B cell (primary cell): ENCODE data around the gene SLC24A3. TPM values are rescaled to one million over a fixed set of nuclear protein-coding genes. Genes with fewer than 3 reads are reported as not detected.

Source experiments
- ATAC-seq: fragments of 200-7000 bp; cut with Tn5 transposase; one replicate; pipeline ENCODE4 v1.10.0; 2021; ENCODE audit warnings: low read depth, mild to moderate bottlenecking, moderate number of reproducible peaks, moderate library complexity
- CTCF ChIA-PET: fragments of 350-600 bp; sonication (Branson Sonifier 250); formaldehyde crosslinking; loops from one replicate; lab custom pipeline; 2021; ENCODE audit warnings: antibody characterized with exemption, inconsistent platforms; lab: Charles Lee
- POLR2A ChIA-PET: fragments of 350-600 bp; sonication (Branson Sonifier 250); formaldehyde crosslinking; loops from one replicate; lab custom pipeline; 2021; ENCODE audit warnings: antibody characterized with exemption; lab: Charles Lee
- DNase-seq: peaks from one replicate; pipeline ENCODE4 v3.0.0; 2013
- H2AFZ ChIP-seq: 2 replicates; pipeline ENCODE4 v1.6.1; 2012; ENCODE audit warnings: mild to moderate bottlenecking, low read depth, low read length; ENCODE audit not compliant: insufficient read depth, poor library complexity, severe bottlenecking
- H3K27ac ChIP-seq, 2 donors: 1 replicate in 1 of 2; 2 replicates in 1 of 2; pipeline ENCODE4 v1.5.1; 2012 to 2013; ENCODE audit warnings: low read length in 2 of 2, mild to moderate bottlenecking in 2 of 2, moderate library complexity in 1 of 2
- H3K27me3 ChIP-seq, 4 experiments: fragments of 200-600 bp in 1 of 4; sonication (generic) in 1 of 4; replicated peaks in 1 of 4; 1 replicate in 2 of 4; 2 replicates in 2 of 4; pipeline versions ENCODE4 v1.6.1 to v1.7.0; 2013 to 2016; ENCODE audit warnings: low read length in 3 of 4, mild to moderate bottlenecking in 2 of 4, mixed read lengths in 1 of 4, moderate library complexity in 1 of 4; ENCODE audit not compliant: insufficient read depth in 4 of 4, control insufficient read depth in 3 of 4; ENCODE audit errors: control extremely low read depth in 1 of 4
- H3K36me3 ChIP-seq, 2 experiments: replicated peaks in 1 of 2; 1 replicate in 1 of 2; 2 replicates in 1 of 2; pipeline versions ENCODE4 v1.6.1 to v1.7.1; 2013; ENCODE audit warnings: low read length in 1 of 2; ENCODE audit not compliant: insufficient read depth in 2 of 2, control insufficient read depth in 1 of 2; ENCODE audit errors: control extremely low read depth in 1 of 2, extremely low read depth in 1 of 2
- H3K4me1 ChIP-seq, 2 donors: fragments of 200-600 bp in 1 of 2; sonication (generic) in 1 of 2; 1 replicate in 1 of 2; 2 replicates in 1 of 2; pipeline versions ENCODE4 v1.5.1 to v1.6.1; 2013 to 2017; ENCODE audit warnings: low read length in 2 of 2; ENCODE audit not compliant: control insufficient read depth in 2 of 2, insufficient read depth in 2 of 2
- H3K4me2 ChIP-seq: replicated peaks from 2 replicates; pipeline ENCODE3; 2012; ENCODE audit warnings: mild to moderate bottlenecking, low read depth, low read length; ENCODE audit not compliant: poor library complexity, severe bottlenecking
- H3K4me3 ChIP-seq, 5 experiments: fragments of 200-600 bp in 1 of 5; sonication (generic) in 1 of 5; 1 replicate in 3 of 5; 2 replicates in 2 of 5; pipeline versions ENCODE4 v1.5.1 to v1.7.0; 2011 to 2016; ENCODE audit warnings: low read length in 4 of 5, mild to moderate bottlenecking in 4 of 5, low read depth in 2 of 5, control low read depth in 1 of 5, moderate library complexity in 1 of 5; ENCODE audit not compliant: insufficient read depth in 1 of 5; ENCODE audit errors: control extremely low read depth in 1 of 5, extremely low read depth in 1 of 5
- H3K79me2 ChIP-seq: fragments of 200-600 bp; sonication (generic); one replicate; pipeline ENCODE4 v1.6.0; 2016; ENCODE audit warnings: low read length; ENCODE audit not compliant: control insufficient read depth, insufficient read depth
- H3K9ac ChIP-seq: fragments of 200-600 bp; sonication (generic); 2 replicates; pipeline ENCODE4 v1.6.1; 2017; ENCODE audit warnings: mild to moderate bottlenecking, low read length, moderate library complexity
- H3K9me3 ChIP-seq, 3 donors: one replicate each; pipeline versions ENCODE4 v1.6.1 to v1.7.1; 2013; ENCODE audit warnings: low read length in 2 of 3; ENCODE audit not compliant: control insufficient read depth in 2 of 3, insufficient read depth in 1 of 3; ENCODE audit errors: control extremely low read depth in 1 of 3
- H4K20me1 ChIP-seq: 2 replicates; pipeline ENCODE4 v1.6.0; 2012; ENCODE audit warnings: mild to moderate bottlenecking, low read length; ENCODE audit not compliant: insufficient read depth, control insufficient read depth, poor library complexity, severe bottlenecking
- H3K27ac Mint-ChIP-seq: one replicate; pipeline ENCODE4 v1.8.0; 2021; ENCODE audit warnings: mixed read lengths
- H3K27me3 Mint-ChIP-seq: one replicate; pipeline ENCODE4 v1.8.0; 2021; ENCODE audit warnings: mixed read lengths
- H3K4me1 Mint-ChIP-seq: one replicate; pipeline ENCODE4 v1.8.0; 2021; ENCODE audit warnings: mixed read lengths
- H3K4me3 Mint-ChIP-seq: one replicate; pipeline ENCODE4 v1.8.0; 2021; ENCODE audit warnings: mixed read lengths
- H3K9me3 Mint-ChIP-seq: one replicate; pipeline ENCODE4 v1.8.0; 2022; ENCODE audit warnings: mixed read lengths; ENCODE audit not compliant: insufficient read depth
- EZH2 ChIP-seq: IDR thresholded peaks from 2 replicates; pipeline ENCODE4 v1.6.1; 2012; ENCODE audit warnings: borderline replicate concordance, low read depth, mild to moderate bottlenecking, moderate library complexity, low read length; ENCODE audit not compliant: insufficient read depth, poor library complexity, severe bottlenecking
- WGBS: methylation state at CpG from one replicate; pipeline ENCODE4 v1.1.5; 2013; ENCODE audit warnings: missing lambda C conversion rate; ENCODE audit not compliant: insufficient coverage; 5-methylcytosine and 5-hydroxymethylcytosine counted together
- intact Hi-C: fragments of 100-400 bp; cut with micrococcal nuclease; formaldehyde crosslinking; loops from one replicate; pipeline ENCODE4 v1.10.0; 2022
- polyA plus RNA-seq: library from polyadenylated mRNA; depleted of rRNA; stranded (reverse); fragments of >200 nt; gene quantifications from 2 replicates; pipeline ENCODE4 v1.2.3, GENCODE V29; 2012
- total RNA-seq, 2 donors: library from RNA; stranded (reverse); fragments of 120-200 nt in 1 of 2; gene quantifications; 1 replicate in 1 of 2; 2 replicates in 1 of 2; pipeline versions ENCODE4 v1.2.3 to v1.2.4, GENCODE V29; 2013 to 2022
- TF ChIP-seq, protein P1 (sequence below): fragments of 200-600 bp; IDR thresholded peaks from one replicate; pipeline ENCODE4 v1.8.0; 2022; ENCODE audit warnings: antibody characterized with exemption, mild to moderate bottlenecking

SLC24A3 gene
- total and polyA plus RNA-seq, 2 donors (not counting 1 experiment from before 2014, with no cell fraction given): not detected

GRCh38 chr20:19522836-19523590 is 310.6 kb downstream of the SLC24A3 start:
- intact Hi-C loops: no loop called here
- H3K27me3 Mint-ChIP-seq: peaks cover 12% of the 10 kb centered on the region

GRCh38 chr20:19524691-19525090 is 312.2 kb downstream of the SLC24A3 start:
- ChIA-PET CTCF (no interaction called here), POLR2A (no interaction called here)
- Histone ChIP-seq H3K27me3 (no peaks in the 10 kb centered on the region), H3K27ac (no peak overlapping the region), H3K4me3 (no peak overlapping the region), H3K9ac (no peak overlapping the region), H3K36me3 (no peaks in the 10 kb centered on the region), H3K79me2 (no peaks in the 10 kb centered on the region), H4K20me1 (no peaks in the 10 kb centered on the region), H3K4me2 (no peak overlapping the region), H3K4me1 (no peaks in the 10 kb centered on the region), H2AFZ (no peak overlapping the region), H3K9me3 (no peaks in the 10 kb centered on the region)
- WGBS: 0% methylated on average over 1 of the region's 1 CpG
- intact Hi-C loops: no loop called here
- Mint-ChIP-seq H3K4me3 (no peak overlapping the region), H3K27me3 (peaks cover 10% of the 10 kb centered on the region), H3K4me1 (no peaks in the 10 kb centered on the region), H3K9me3 (no peaks in the 10 kb centered on the region), H3K27ac (no peak overlapping the region)
- TF ChIP-seq EZH2: no peak
- TF ChIP-seq, protein P1, sequence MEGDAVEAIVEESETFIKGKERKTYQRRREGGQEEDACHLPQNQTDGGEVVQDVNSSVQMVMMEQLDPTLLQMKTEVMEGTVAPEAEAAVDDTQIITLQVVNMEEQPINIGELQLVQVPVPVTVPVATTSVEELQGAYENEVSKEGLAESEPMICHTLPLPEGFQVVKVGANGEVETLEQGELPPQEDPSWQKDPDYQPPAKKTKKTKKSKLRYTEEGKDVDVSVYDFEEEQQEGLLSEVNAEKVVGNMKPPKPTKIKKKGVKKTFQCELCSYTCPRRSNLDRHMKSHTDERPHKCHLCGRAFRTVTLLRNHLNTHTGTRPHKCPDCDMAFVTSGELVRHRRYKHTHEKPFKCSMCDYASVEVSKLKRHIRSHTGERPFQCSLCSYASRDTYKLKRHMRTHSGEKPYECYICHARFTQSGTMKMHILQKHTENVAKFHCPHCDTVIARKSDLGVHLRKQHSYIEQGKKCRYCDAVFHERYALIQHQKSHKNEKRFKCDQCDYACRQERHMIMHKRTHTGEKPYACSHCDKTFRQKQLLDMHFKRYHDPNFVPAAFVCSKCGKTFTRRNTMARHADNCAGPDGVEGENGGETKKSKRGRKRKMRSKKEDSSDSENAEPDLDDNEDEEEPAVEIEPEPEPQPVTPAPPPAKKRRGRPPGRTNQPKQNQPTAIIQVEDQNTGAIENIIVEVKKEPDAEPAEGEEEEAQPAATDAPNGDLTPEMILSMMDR: no peak
- no peak for ATAC-seq
- DNase-seq: no peak

More at GRCh38 chr20:19522836-19523590, 310.6 kb downstream of the SLC24A3 start:
- Histone ChIP-seq H4K20me1 (no peaks in the 10 kb centered on the region), H3K36me3 (no peaks in the 10 kb centered on the region), H3K4me2 (no peak overlapping the region), H3K9me3 (no peaks in the 10 kb centered on the region), H2AFZ (no peak overlapping the region), H3K79me2 (no peaks in the 10 kb centered on the region), H3K27ac (no peak overlapping the region), H3K4me1 (no peaks in the 10 kb centered on the region), H3K27me3 (no peaks in the 10 kb centered on the region), H3K9ac (no peak overlapping the region), H3K4me3 (no peak overlapping the region)
- Mint-ChIP-seq H3K27ac (no peak overlapping the region), H3K4me3 (no peak overlapping the region), H3K9me3 (no peaks in the 10 kb centered on the region), H3K4me1 (no peaks in the 10 kb centered on the region)
- TF ChIP-seq EZH2: no peak
- TF ChIP-seq, protein P1: no peak
- ChIA-PET CTCF (interaction anchor here (0.6 kb wide), 1 partner anchor 1809 kb away, joined by 3 read pairs; no protein-coding TSS in a partner anchor), POLR2A (no interaction called here)
- DNase-seq (no peak), ATAC-seq (no peak)
- 78% methylated on average over 1 of the region's 4 CpGs for WGBS
